ENCODE data around the gene CDK5R1. TPM values are rescaled to one million over a fixed set of nuclear protein-coding genes. Genes with fewer than 3 reads are reported as not detected.

Gene CDK5R1
- total RNA-seq, 1 experiment from 2014 or later, result 9.9 TPM

GRCh38 chr17:32523017-32523680, 36.4 kb downstream of the CDK5R1 start:
- DNase-seq (ENCODE audit: low spot score), result no peak
- Mint-ChIP-seq H3K27ac (peak overlapping the region; percentile 45), H3K4me3 (no peak overlapping the region), H3K4me1 (peaks cover 48% of the 10 kb centered on the region), H3K27me3 (ENCODE audit: low read depth) (peaks cover 8% of the 10 kb centered on the region; the same call in 1 of the 2 replicates), H3K9me3 (no peaks in the 10 kb centered on the region), H3K36me3 (no peaks in the 10 kb centered on the region)
- CTCF ChIA-PET, result interaction anchor here (0.6 to 0.7 kb wide), 3 partner anchors 8 to 386 kb away, joined by 3 read pairs; no protein-coding TSS in a partner anchor
- POLR2A ChIA-PET, result no interaction called here
- no peak for TF ChIP-seq IRF1 (CRISPR knock-in tag; IDR thresholded peaks at IDR 0.05)
- TF ChIP-seq CREB1 (CRISPR knock-in tag; IDR thresholded peaks at IDR 0.05), result no peak
- no peak for TF ChIP-seq EMX1 (CRISPR knock-in tag; IDR thresholded peaks at IDR 0.05)
- no peak for TF ChIP-seq PRDM15 (CRISPR knock-in tag; IDR thresholded peaks at IDR 0.05)
- no peak for TF ChIP-seq ESRRA (CRISPR knock-in tag; IDR thresholded peaks at IDR 0.05; ENCODE audit: borderline replicate concordance)
- TF ChIP-seq ZNF396 (CRISPR knock-in tag; IDR thresholded peaks at IDR 0.05; ENCODE audit: borderline replicate concordance), result no peak
- TF ChIP-seq MYBL2 (CRISPR knock-in tag; IDR thresholded peaks at IDR 0.05), result no peak
- TF ChIP-seq HMGA2 (CRISPR knock-in tag; IDR thresholded peaks at IDR 0.05), result no peak
- no peak for TF ChIP-seq ATF6 (CRISPR knock-in tag; IDR thresholded peaks at IDR 0.05)
- no peak for TF ChIP-seq CBFB (CRISPR knock-in tag; IDR thresholded peaks at IDR 0.05; ENCODE audit: low read depth)
- no peak for TF ChIP-seq USF1 (CRISPR knock-in tag; IDR thresholded peaks at IDR 0.05)
- TF ChIP-seq ZNF425 (CRISPR knock-in tag; conservative IDR thresholded peaks at IDR 0.05), result no peak
- ATAC-seq, result no peak

GRCh38 chr17:32523827-32524552, 37.2 kb downstream of the CDK5R1 start:
- peaks cover 40% of the 10 kb centered on the region for H3K4me1 Mint-ChIP-seq
- DNase-seq (ENCODE audit: low spot score), result no peak
- no peak overlapping the region for H3K27ac Mint-ChIP-seq
- POLR2A ChIA-PET, result no interaction called here
- no peaks in the 10 kb centered on the region for H3K9me3 Mint-ChIP-seq
- CTCF ChIA-PET, result interaction anchor here (0.6 to 1.8 kb wide), 3 partner anchors 40 to 386 kb away, joined by 3 read pairs; no protein-coding TSS in a partner anchor
- H3K27me3 Mint-ChIP-seq (ENCODE audit: low read depth), result peaks cover 4% of the 10 kb centered on the region; the same call in 1 of the 2 replicates
- ATAC-seq, result no peak
- no peak overlapping the region for H3K4me3 Mint-ChIP-seq
- H3K36me3 Mint-ChIP-seq, result no peaks in the 10 kb centered on the region
- no peak for TF ChIP-seq GABPB1 (CRISPR knock-in tag; IDR thresholded peaks at IDR 0.05)
- TF ChIP-seq RELA (CRISPR knock-in tag; IDR thresholded peaks at IDR 0.05; ENCODE audit: borderline replicate concordance), result no peak
- TF ChIP-seq E2F1 (CRISPR knock-in tag; IDR thresholded peaks at IDR 0.05), result no peak
- TF ChIP-seq TCF7 (CRISPR knock-in tag; IDR thresholded peaks at IDR 0.05; ENCODE audit: low read depth), result no peak
- no peak for TF ChIP-seq E2F4 (CRISPR knock-in tag; IDR thresholded peaks at IDR 0.05; ENCODE audit: borderline replicate concordance, low read depth)
- TF ChIP-seq ATF6 (CRISPR knock-in tag; IDR thresholded peaks at IDR 0.05), result no peak
